Lower leg skin (tissue), 4 donors: Measurements from ENCODE around the gene RPP38. TPM values are rescaled to one million over a fixed set of nuclear protein-coding genes. Genes with fewer than 3 reads are reported as not detected.
A peak's percentile ranks its signal among the peaks of the same experiment; 100 is the strongest.

Experiments
- DNase-seq, 2 donors: peaks; one replicate each; pipeline ENCODE4 v3.0.0-alpha.2; 2019; ENCODE audit warnings: low spot score in 2 of 2
- H3K4me3 ChIP-seq: fragments of 200-600 bp; sonication (generic); 2 replicates; pipeline ENCODE4 v1.5.1; 2017; ENCODE audit warnings: mild to moderate bottlenecking, low read depth; ENCODE audit not compliant: poor library complexity, severe bottlenecking
- POLR2A ChIP-seq, 2 donors: fragments of 450-650 bp; IDR thresholded peaks; one replicate each; pipeline ENCODE4 v1.6.1; 2016 to 2017; ENCODE audit warnings: antibody characterized with exemption in 2 of 2, mild to moderate bottlenecking in 1 of 2, moderate library complexity in 1 of 2
- WGBS, 2 donors: methylation state at CpG; one replicate each; pipeline ENCODE4 v1.1.5; 2018; 5-methylcytosine and 5-hydroxymethylcytosine counted together
- intact Hi-C: fragments of 100-400 bp; cut with DNase I; formaldehyde crosslinking; loops from one replicate; pipeline ENCODE4 v1.15.0; 2023; ENCODE audit warnings: low total_unique reads
- total RNA-seq, 4 donors: library from RNA; depleted of rRNA; stranded (reverse); fragments of >200 nt; gene quantifications; one replicate each; pipeline ENCODE4 v1.1.0, GENCODE V29; 2016
- TF ChIP-seq, protein P1 (sequence below), 3 donors: fragments of 450-650 bp; IDR thresholded peaks; one replicate each; pipeline ENCODE4 v1.5.1; 2016; ENCODE audit warnings: antibody characterized with exemption in 3 of 3, mild to moderate bottlenecking in 3 of 3, moderate library complexity in 2 of 3

The RPP38 gene
- total RNA-seq, 4 donors from 2014 or later, result 12.6 to 14.9 (median 14.3) TPM

DNA sequence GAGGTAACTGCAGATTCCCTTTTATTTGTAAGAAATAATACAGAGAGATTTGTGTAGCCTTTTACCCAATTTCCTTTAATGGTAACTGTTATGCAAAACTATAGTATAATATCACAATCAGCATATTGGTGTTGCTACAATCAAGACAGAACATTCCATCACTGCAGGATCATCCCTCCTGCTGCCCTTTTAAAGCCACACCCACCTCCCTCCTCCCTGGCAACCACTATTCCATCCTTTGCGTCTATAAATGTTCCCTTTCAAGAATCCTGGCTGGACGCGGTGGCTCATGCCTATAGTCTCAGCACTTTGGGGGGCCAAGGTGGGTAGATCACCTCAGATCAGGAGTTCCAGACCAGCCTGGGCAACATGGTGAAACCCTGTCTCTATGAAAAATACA, 21.7 kb upstream of the RPP38 start:
- DNase-seq, result no peak
- no peak for TF ChIP-seq POLR2A (IDR thresholded peaks at IDR 0.05)
- TF ChIP-seq, protein P1, sequence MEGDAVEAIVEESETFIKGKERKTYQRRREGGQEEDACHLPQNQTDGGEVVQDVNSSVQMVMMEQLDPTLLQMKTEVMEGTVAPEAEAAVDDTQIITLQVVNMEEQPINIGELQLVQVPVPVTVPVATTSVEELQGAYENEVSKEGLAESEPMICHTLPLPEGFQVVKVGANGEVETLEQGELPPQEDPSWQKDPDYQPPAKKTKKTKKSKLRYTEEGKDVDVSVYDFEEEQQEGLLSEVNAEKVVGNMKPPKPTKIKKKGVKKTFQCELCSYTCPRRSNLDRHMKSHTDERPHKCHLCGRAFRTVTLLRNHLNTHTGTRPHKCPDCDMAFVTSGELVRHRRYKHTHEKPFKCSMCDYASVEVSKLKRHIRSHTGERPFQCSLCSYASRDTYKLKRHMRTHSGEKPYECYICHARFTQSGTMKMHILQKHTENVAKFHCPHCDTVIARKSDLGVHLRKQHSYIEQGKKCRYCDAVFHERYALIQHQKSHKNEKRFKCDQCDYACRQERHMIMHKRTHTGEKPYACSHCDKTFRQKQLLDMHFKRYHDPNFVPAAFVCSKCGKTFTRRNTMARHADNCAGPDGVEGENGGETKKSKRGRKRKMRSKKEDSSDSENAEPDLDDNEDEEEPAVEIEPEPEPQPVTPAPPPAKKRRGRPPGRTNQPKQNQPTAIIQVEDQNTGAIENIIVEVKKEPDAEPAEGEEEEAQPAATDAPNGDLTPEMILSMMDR (IDR thresholded peaks at IDR 0.05), result no peak
- intact Hi-C loops, result no loop called here
- H3K4me3 ChIP-seq, result no peak overlapping the region
- WGBS, 2 donors, result 89 to 92% methylated on average over 3 of the region's 3 CpGs

DNA sequence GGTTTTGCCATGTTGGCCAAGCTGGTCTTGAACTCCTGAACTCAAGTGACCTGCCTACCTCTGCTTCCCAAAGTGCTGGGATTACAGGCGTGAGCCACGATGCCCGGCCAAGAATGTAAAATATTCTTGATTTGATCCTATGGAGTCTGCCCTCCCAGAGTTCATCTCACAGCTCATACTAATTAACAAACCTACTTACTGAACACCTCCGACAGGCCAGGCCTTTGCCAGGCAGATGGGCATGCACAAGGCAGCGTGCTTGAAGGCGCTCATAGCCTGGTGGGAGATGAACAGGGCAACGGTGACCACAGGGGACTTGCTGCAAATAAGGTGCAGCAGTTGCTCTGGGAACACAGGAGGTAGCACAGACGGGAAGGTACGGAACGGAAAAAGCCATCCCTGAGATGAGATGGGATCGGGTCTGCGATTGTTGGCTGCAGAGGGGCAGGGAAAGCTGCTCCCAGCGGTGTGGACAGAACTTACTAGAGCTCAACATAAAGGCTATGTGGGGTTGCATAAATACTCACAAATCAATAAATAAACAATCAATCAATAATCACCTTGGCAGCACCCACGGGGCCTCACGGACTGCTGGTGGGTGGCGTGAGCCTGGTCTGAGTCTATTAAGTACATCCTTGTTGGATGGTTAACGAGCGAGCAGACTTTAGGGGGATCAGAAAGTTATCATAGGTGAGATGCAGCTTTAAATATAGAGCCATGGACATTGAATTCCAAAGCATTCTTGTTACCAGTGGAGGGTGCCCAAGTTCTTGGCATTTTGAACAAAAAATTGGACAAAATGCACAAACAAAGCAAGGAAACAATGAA, 13.3 kb upstream of the RPP38 start:
- WGBS, 2 donors, result 77 to 79% methylated on average over 18 of the region's 18 CpGs
- no peak for DNase-seq
- no peak for TF ChIP-seq POLR2A (IDR thresholded peaks at IDR 0.05)
- TF ChIP-seq, protein P1 (IDR thresholded peaks at IDR 0.05), result no peak
- H3K4me3 ChIP-seq, result no peak overlapping the region
- intact Hi-C loops, result no loop called here

DNA sequence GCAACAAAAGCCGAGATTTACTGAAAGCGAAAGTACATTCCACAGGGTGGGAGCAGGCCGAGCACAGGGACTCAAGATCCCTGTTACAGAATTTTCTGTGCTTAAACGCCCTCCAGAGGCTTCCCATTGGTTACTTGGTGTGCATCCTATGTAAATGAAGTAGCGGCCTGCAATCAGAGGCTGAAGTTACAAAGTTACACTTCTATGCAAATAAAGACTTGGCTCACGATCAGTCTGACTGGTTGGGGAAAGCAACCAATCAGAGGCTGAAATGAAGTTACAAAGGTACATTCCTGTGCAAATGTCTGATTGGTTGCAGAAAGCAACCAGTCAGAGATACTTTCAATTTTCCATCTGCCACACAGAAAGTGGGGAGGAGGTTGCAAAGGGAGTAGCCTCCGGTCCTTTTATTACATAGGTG, 12.6 kb upstream of the RPP38 start:
- intact Hi-C loops, result no loop called here
- DNase-seq, result no peak
- TF ChIP-seq, protein P1 (IDR thresholded peaks at IDR 0.05), result no peak
- no peak for TF ChIP-seq POLR2A (IDR thresholded peaks at IDR 0.05)
- WGBS, 2 donors, result 39 to 46% methylated on average over 7 of the region's 7 CpGs
- no peak overlapping the region for H3K4me3 ChIP-seq

DNA sequence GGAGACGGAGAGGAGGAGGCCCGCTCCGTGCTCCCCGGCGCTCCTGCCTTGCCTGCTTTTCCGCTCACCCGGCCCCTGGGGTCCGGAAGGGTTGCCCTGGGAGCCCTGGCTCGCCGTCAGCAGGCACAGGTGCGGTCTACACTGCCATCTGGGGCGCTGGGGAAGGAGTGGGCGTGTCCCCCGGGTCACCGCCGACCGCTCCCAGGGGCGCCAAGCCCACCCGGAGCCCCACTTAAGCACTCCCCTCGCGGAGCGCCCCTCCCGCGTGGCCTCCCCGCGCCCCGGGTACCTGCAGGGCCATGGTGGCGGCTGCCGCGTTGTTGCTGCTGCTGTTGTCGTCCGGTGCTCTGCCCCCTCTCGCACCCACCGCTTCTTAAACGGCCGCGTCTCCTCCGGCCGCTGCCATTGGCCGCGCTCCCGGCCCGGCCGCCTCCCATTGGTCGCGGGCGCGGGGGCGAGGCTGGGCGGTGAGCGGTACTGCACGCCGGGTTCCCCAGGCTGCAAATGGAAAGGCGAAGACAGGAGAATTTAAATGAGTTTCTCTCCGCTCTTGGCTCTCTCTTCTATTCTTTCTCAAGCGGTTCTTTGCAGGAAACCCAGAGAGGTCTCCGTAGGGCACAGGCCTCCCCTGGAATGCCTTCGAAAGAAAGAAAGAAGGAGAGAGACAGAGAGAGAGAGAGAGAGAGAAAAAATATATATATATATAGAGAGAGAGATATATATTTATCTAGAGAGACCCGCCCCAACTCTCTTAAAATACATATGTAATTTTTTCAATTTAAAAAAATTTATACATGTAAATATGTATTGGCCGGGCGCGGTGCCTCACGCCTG, 8.5 kb upstream of the RPP38 start, which contains the start of gene ACBD7:
TSS of gene ACBD7 (minus strand) at position 349 of the 834 bp plus-strand sequence. CDS start at position 301, 48 bp downstream.
- WGBS, 2 donors, result 5 to 10% methylated on average over 36 to 59 of the region's 63 CpGs
- DNase-seq, result peak; percentile 34 to 93
- H3K4me3 ChIP-seq, result peak within 1 kb of the TSS; percentile 4
- no peak for TF ChIP-seq POLR2A (IDR thresholded peaks at IDR 0.05)
- TF ChIP-seq, protein P1 (IDR thresholded peaks at IDR 0.05), result no peak
- intact Hi-C loops, result no loop called here

DNA sequence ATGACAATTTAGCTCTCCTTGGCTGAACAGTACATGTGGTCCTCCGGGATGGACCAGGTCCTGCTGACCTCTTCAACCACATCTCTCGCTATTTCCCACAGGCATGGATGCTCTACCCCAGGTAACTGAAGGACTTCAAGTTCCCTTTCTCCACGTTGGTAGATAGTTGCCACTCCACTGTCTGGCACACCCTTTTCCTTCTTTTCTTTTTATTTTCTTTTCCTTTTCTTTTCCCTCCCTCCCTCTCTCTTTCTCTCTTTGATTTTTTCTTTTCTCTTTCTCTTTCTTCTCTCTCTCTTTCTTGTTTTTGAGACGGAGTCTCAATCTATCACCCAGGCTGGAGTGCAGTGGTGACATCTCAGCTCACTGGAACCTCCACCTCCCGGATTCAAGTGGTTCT, 5.7 kb upstream of the RPP38 start:
- DNase-seq, result peak in 1 of 2 donors; percentile 43
- no peak overlapping the region for H3K4me3 ChIP-seq
- TF ChIP-seq, protein P1 (IDR thresholded peaks at IDR 0.05), result no peak
- no peak for TF ChIP-seq POLR2A (IDR thresholded peaks at IDR 0.05)
- intact Hi-C loops, result loop anchor here (10.0 kb wide), 1 partner anchor 217 kb away; the partner anchor contains the start of gene SUV39H2
- WGBS, 2 donors, result 83 to 87% methylated on average over 5 of the region's 5 CpGs
